Breast epithelium (tissue), 4 donors: ENCODE results near the gene PCA3. TPM values are rescaled to one million over a fixed set of nuclear protein-coding genes. Genes with fewer than 3 reads are reported as not detected.

Source experiments
- DNase-seq, 2 donors: peaks; one replicate each; pipeline ENCODE4 v3.0.0-alpha.2; 2019; ENCODE audit warnings: low spot score in 2 of 2
- H3K27ac ChIP-seq, 2 donors: fragments of 200-600 bp; sonication (generic) in 1 of 2; one replicate each; pipeline ENCODE4 v1.5.1; 2016 to 2019; ENCODE audit warnings: mild to moderate bottlenecking in 1 of 2
- H3K27me3 ChIP-seq, 2 donors: fragments of 200-600 bp; sonication (generic) in 1 of 2; one replicate each; pipeline versions ENCODE4 v1.5.1 to v1.6.0; 2017 to 2019; ENCODE audit warnings: control low read depth in 1 of 2, mild to moderate bottlenecking in 1 of 2
- H3K36me3 ChIP-seq: fragments of 200-600 bp; one replicate; pipeline ENCODE4 v1.5.1; 2019
- H3K4me1 ChIP-seq, 2 donors: fragments of 200-600 bp; sonication (generic); one replicate each; pipeline ENCODE4 v1.5.1; 2016 to 2019; ENCODE audit warnings: control low read depth in 1 of 2
- H3K4me3 ChIP-seq, 3 donors: fragments of 200-600 bp; sonication (generic); 1 replicate in 2 of 3; 2 replicates in 1 of 3; pipeline ENCODE4 v1.5.1; 2016 to 2019; ENCODE audit warnings: mild to moderate bottlenecking in 3 of 3, moderate library complexity in 2 of 3
- H3K9me3 ChIP-seq, 2 donors: fragments of 200-600 bp; sonication (generic) in 1 of 2; one replicate each; pipeline ENCODE4 v1.5.1; 2016 to 2019; ENCODE audit warnings: control low read depth in 1 of 2
- POLR2A ChIP-seq: fragments of 450-650 bp; IDR thresholded peaks from one replicate; pipeline ENCODE4 v1.6.1; 2016; ENCODE audit warnings: antibody characterized with exemption, mild to moderate bottlenecking, moderate library complexity
- POLR2AphosphoS5 ChIP-seq, 3 donors: sonication (generic); formaldehyde crosslinking; IDR thresholded peaks; one replicate each; pipeline ENCODE4 v1.6.1; 2017; ENCODE audit warnings: antibody characterized with exemption in 3 of 3
- intact Hi-C: fragments of 100-400 bp; cut with DNase I; formaldehyde crosslinking; loops from one replicate; pipeline ENCODE4 v1.15.1; 2023; ENCODE audit warnings: low total_unique reads
- total RNA-seq, 3 donors: library from RNA; depleted of rRNA; stranded (reverse); fragments of >200 nt; gene quantifications; one replicate each; pipeline ENCODE4 v1.1.0, GENCODE V29; 2016
- TF ChIP-seq, protein P1 (sequence below), 3 donors: fragments of 450-650 bp; IDR thresholded peaks; one replicate each; pipeline ENCODE4 v1.5.1; 2016 to 2017; ENCODE audit warnings: antibody characterized with exemption in 3 of 3, mild to moderate bottlenecking in 3 of 3, moderate library complexity in 3 of 3

The PCA3 gene
- total RNA-seq, 3 donors from 2014 or later: 0.16 to 0.44 TPM; not detected in 1

DNA sequence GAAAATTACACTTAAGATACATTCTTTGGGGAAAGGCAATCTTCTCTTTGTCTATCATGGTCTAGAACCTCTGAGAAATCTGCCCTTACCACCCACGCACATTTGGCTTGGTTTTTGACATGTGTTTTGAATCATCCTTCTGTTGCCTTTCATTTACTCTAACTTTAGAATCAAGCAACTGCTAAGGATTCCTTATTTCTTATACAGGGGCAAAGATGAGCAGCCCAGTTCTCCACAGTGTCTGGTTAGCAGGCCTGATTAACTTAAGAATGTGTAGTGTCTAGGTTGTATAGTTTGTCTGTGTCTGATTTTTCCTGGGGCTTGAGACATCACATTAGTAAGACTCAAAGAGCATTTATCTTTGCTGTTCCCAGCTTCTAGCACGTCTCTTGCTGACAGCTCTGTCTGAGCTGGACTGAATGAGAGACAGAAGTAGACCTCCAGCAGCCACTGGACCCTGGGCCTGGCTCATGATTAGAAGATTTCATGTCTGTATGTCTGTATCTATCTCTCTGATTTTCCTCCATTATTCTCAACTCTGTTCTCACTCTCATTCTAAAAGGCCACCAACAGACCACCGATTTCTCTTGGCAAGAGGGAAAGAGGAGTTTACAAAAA is 31.8 kb upstream of the PCA3 start:
- no peaks in the 10 kb centered on the region for H3K9me3 ChIP-seq
- H3K4me3 ChIP-seq: no peak overlapping the region
- no peak for DNase-seq
- no peak for TF ChIP-seq POLR2AphosphoS5 (IDR thresholded peaks at IDR 0.05)
- TF ChIP-seq, protein P1, sequence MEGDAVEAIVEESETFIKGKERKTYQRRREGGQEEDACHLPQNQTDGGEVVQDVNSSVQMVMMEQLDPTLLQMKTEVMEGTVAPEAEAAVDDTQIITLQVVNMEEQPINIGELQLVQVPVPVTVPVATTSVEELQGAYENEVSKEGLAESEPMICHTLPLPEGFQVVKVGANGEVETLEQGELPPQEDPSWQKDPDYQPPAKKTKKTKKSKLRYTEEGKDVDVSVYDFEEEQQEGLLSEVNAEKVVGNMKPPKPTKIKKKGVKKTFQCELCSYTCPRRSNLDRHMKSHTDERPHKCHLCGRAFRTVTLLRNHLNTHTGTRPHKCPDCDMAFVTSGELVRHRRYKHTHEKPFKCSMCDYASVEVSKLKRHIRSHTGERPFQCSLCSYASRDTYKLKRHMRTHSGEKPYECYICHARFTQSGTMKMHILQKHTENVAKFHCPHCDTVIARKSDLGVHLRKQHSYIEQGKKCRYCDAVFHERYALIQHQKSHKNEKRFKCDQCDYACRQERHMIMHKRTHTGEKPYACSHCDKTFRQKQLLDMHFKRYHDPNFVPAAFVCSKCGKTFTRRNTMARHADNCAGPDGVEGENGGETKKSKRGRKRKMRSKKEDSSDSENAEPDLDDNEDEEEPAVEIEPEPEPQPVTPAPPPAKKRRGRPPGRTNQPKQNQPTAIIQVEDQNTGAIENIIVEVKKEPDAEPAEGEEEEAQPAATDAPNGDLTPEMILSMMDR (IDR thresholded peaks at IDR 0.05): no peak
- no peak for TF ChIP-seq POLR2A
- H3K36me3 ChIP-seq: no peaks in the 10 kb centered on the region
- intact Hi-C loops: no loop called here
- H3K4me1 ChIP-seq: no peaks in the 10 kb centered on the region
- H3K27me3 ChIP-seq: no peaks in the 10 kb centered on the region
- H3K27ac ChIP-seq: no peak overlapping the region

DNA sequence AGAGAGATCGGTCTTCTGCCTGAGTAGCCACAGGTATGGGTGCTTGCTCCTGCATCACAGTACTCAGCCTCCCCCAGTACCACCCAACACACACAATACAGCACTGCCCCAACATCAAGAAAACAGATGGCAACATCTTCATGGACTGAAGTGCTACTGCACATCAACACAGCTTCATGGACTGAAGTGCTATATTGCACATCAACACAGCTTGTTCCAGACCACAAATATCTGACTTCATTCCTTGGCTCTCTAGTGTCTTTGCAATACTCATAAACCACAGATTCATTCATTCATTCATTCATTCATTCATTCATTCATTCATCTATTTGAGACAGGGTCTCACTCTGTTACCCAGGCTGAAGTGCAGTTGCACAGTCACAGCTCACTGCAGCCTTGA is 31.1 kb upstream of the PCA3 start:
- Histone ChIP-seq H3K36me3 (no peaks in the 10 kb centered on the region), H3K27ac (no peak overlapping the region), H3K27me3 (no peaks in the 10 kb centered on the region), H3K4me3 (no peak overlapping the region), H3K4me1 (no peaks in the 10 kb centered on the region), H3K9me3 (no peaks in the 10 kb centered on the region)
- DNase-seq: no peak
- TF ChIP-seq, protein P1 (IDR thresholded peaks at IDR 0.05): no peak
- intact Hi-C loops: no loop called here

DNA sequence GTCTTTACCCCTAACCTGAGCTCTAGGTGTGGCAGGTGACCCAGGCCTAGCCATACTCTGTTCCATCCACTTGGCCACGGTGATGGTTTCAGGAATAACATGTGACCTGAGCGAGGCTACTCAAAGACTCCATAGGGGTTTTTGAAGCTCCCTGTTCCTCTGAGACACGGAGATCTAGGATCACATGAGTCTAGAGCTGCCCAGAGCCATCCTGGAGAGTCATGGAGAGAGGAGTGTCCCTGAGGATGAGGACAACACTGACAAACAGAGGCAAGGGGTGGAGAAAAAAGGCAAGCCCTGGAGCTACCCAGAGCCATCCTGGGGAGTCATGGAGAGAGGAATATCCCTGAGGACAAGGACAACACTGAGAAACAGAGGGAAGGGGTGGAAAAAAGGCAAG is 29.5 kb upstream of the PCA3 start:
- no peaks in the 10 kb centered on the region for H3K4me1 ChIP-seq
- no peaks in the 10 kb centered on the region for H3K27me3 ChIP-seq
- H3K27ac ChIP-seq: no peak overlapping the region
- no peaks in the 10 kb centered on the region for H3K36me3 ChIP-seq
- H3K9me3 ChIP-seq: no peaks in the 10 kb centered on the region
- no peak for DNase-seq
- intact Hi-C loops: no loop called here
- no peak overlapping the region for H3K4me3 ChIP-seq
- TF ChIP-seq POLR2AphosphoS5 (IDR thresholded peaks at IDR 0.05) (no peak), POLR2A (no peak)
- TF ChIP-seq, protein P1 (IDR thresholded peaks at IDR 0.05): no peak

DNA sequence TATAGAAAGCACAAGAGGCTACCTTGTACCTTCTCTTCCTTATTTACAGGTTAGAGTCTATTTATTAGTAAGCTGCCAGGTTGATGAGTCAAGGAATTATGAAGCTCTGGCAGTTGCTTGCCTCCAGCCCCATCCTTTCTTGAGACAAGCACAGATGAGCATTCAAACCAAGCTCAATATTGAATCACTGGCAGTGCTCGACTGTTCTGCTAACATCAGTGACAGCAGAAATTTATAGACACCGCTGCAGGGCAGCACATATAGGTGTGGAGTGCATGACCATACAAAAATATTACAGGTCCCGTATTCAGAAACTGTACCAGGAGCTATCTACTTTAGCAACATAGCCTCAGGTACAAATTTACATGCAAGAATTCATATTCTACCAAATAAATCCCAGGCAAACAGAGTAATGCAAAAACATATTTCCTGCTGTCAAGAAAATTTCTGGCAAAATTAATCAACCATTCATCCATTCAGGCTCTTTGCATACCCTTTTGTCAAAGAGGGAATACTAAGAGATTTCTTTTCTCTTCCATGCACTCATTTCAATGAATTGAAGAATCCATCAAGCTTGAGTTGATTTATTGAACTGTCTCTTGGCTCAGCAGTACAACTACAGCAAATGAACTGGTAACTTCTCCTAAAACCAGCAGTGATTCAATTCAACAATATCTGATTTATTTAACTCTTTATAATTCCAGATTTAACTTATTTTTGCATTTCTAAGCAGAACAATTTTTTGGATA is 26.9 kb upstream of the PCA3 start:
- Histone ChIP-seq H3K4me3 (no peak overlapping the region), H3K27ac (no peak overlapping the region), H3K4me1 (no peaks in the 10 kb centered on the region), H3K27me3 (no peaks in the 10 kb centered on the region), H3K36me3 (no peaks in the 10 kb centered on the region), H3K9me3 (no peaks in the 10 kb centered on the region)
- intact Hi-C loops: no loop called here
- TF ChIP-seq, protein P1 (IDR thresholded peaks at IDR 0.05): no peak
- TF ChIP-seq POLR2AphosphoS5 (IDR thresholded peaks at IDR 0.05): no peak
- TF ChIP-seq POLR2A: no peak
- DNase-seq: no peak

DNA sequence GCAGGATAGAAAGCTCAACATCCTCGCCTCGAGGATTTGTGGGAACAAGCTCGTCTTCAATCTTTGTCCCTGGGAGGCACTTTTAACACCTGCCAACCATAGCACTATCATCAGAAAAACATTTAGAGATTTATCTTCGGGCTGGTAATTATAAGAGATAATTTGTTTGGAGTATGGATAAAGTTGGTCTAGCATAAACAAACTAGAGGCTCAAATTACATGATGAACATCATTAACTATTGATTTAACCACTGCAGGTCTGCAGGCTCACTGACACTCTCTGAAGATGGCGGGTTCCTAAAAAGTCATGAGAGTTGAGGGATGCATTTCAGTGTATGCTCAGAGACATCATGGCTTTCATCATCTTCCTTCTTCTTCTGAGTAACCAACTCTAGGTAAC is 25.8 kb upstream of the PCA3 start:
- DNase-seq: no peak
- Histone ChIP-seq H3K9me3 (no peaks in the 10 kb centered on the region), H3K36me3 (no peaks in the 10 kb centered on the region), H3K27ac (no peak overlapping the region), H3K27me3 (no peaks in the 10 kb centered on the region), H3K4me3 (no peak overlapping the region), H3K4me1 (no peaks in the 10 kb centered on the region)
- intact Hi-C loops: no loop called here
- TF ChIP-seq POLR2A: no peak
- TF ChIP-seq POLR2AphosphoS5 (IDR thresholded peaks at IDR 0.05): no peak
- TF ChIP-seq, protein P1 (IDR thresholded peaks at IDR 0.05): no peak
